Activated naive CD8-positive, alpha-beta T cell treated with anti-CD3 and anti-CD28 coated beads for 36 hours (primary cell): ENCODE data around the gene PEX6. TPM values are rescaled to one million over a fixed set of nuclear protein-coding genes. Genes with fewer than 3 reads are reported as not detected.

Experiments used
- DNase-seq: peaks from one replicate; pipeline ENCODE4 v3.0.0; 2021
- H3K27ac Mint-ChIP-seq: one replicate; pipeline ENCODE4 v1.8.0; 2022; ENCODE audit warnings: mild to moderate bottlenecking, moderate library complexity, mixed read lengths
- H3K27me3 Mint-ChIP-seq: one replicate; pipeline ENCODE4 v1.8.0; 2022; ENCODE audit warnings: mild to moderate bottlenecking, mixed read lengths
- H3K36me3 Mint-ChIP-seq: one replicate; pipeline ENCODE4 v1.8.0; 2021; ENCODE audit warnings: mild to moderate bottlenecking, mixed read lengths
- H3K4me1 Mint-ChIP-seq: one replicate; pipeline ENCODE4 v1.8.0; 2021; ENCODE audit warnings: mixed read lengths
- H3K4me3 Mint-ChIP-seq: one replicate; pipeline ENCODE4 v1.8.0; 2022; ENCODE audit warnings: mild to moderate bottlenecking, moderate library complexity, mixed read lengths
- H3K9me3 Mint-ChIP-seq: one replicate; pipeline ENCODE4 v1.8.0; 2022; ENCODE audit warnings: mixed read lengths
- total RNA-seq, 2 experiments: library from RNA; stranded (reverse); gene quantifications; one replicate each; pipeline ENCODE4 v1.2.3, GENCODE V29; 2021

PEX6 gene
- total RNA-seq, 2 experiments from 2014 or later = 15.2 to 16.7 TPM

- Mint-ChIP-seq H3K27ac (peak overlapping the region; percentile 96), H3K9me3 (peaks cover 4% of the 10 kb centered on the region), H3K4me3 (peak overlapping the region; percentile 86), H3K27me3 (no peaks in the 10 kb centered on the region), H3K4me1 (peaks cover 45% of the 10 kb centered on the region), H3K36me3 (peaks cover 29% of the 10 kb centered on the region)
- no peak for DNase-seq
These were observed 669 bp upstream of the PEX6 start for GRCh38 chr6:42979523-42980177.

GRCh38 chr6:42978487-42978838 lies 518 bp downstream of the PEX6 start:
- peaks cover 35% of the 10 kb centered on the region for H3K36me3 Mint-ChIP-seq
- H3K4me3 Mint-ChIP-seq = peak overlapping the region; percentile 93
- peaks cover 46% of the 10 kb centered on the region for H3K4me1 Mint-ChIP-seq

DNA sequence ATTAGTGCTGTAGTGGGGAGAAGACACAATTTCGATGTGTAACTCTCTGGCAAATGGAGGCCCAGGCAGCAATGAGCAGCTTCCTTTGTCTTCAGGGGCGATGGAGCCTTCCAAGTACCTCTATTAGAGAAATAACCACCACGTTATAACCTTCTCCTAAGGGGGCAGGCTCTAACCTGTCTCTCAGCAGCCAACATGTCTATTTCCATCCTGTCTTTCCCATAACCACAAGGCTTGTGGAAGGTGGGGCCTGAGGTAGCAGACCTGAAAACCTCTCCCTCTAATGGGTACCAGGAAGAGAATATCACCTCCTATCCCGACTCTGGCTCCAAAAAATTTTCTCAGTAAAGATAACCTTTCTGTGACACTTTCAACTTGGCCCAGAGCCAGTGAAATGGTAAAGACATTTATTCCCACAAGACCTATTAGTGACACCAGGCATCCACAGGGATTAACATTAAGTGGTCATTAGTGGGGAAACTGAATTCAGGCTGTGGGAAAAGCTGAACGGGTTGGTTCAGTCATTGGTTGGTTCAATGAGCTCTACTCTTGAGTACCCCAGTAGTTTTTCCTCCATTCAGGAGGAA lies 4.0 kb downstream of the PEX6 start:
- peaks cover 4% of the 10 kb centered on the region for H3K9me3 Mint-ChIP-seq
- H3K27ac Mint-ChIP-seq = peak overlapping the region; percentile 84
- DNase-seq = no peak
- no peak overlapping the region for H3K4me3 Mint-ChIP-seq
- H3K4me1 Mint-ChIP-seq = peaks cover 56% of the 10 kb centered on the region
- H3K27me3 Mint-ChIP-seq = no peaks in the 10 kb centered on the region
- peaks cover 42% of the 10 kb centered on the region for H3K36me3 Mint-ChIP-seq

More at GRCh38 chr6:42978487-42978838, 518 bp downstream of the PEX6 start:
- Mint-ChIP-seq H3K27ac (peak overlapping the region; percentile 87), H3K27me3 (no peaks in the 10 kb centered on the region), H3K9me3 (peaks cover 4% of the 10 kb centered on the region)
- no peak for DNase-seq

- peak overlapping the region; percentile 2 for H3K27ac Mint-ChIP-seq
- H3K27me3 Mint-ChIP-seq = no peaks in the 10 kb centered on the region
- H3K4me1 Mint-ChIP-seq = peaks cover 48% of the 10 kb centered on the region
- H3K4me3 Mint-ChIP-seq = no peak overlapping the region
- DNase-seq = no peak
- peaks cover 41% of the 10 kb centered on the region for H3K36me3 Mint-ChIP-seq
- H3K9me3 Mint-ChIP-seq = peaks cover 4% of the 10 kb centered on the region
These were observed 5.1 kb downstream of the PEX6 start for GRCh38 chr6:42973926-42974325.

- no peaks in the 10 kb centered on the region for H3K27me3 Mint-ChIP-seq
- peaks cover 3% of the 10 kb centered on the region for H3K9me3 Mint-ChIP-seq
- peaks cover 38% of the 10 kb centered on the region for H3K4me1 Mint-ChIP-seq
- no peak for DNase-seq
- H3K36me3 Mint-ChIP-seq = peaks cover 30% of the 10 kb centered on the region
- H3K4me3 Mint-ChIP-seq = no peak overlapping the region
- H3K27ac Mint-ChIP-seq = no peak overlapping the region
These were observed 7.1 kb downstream of the PEX6 start for GRCh38 chr6:42971746-42972327.

DNA sequence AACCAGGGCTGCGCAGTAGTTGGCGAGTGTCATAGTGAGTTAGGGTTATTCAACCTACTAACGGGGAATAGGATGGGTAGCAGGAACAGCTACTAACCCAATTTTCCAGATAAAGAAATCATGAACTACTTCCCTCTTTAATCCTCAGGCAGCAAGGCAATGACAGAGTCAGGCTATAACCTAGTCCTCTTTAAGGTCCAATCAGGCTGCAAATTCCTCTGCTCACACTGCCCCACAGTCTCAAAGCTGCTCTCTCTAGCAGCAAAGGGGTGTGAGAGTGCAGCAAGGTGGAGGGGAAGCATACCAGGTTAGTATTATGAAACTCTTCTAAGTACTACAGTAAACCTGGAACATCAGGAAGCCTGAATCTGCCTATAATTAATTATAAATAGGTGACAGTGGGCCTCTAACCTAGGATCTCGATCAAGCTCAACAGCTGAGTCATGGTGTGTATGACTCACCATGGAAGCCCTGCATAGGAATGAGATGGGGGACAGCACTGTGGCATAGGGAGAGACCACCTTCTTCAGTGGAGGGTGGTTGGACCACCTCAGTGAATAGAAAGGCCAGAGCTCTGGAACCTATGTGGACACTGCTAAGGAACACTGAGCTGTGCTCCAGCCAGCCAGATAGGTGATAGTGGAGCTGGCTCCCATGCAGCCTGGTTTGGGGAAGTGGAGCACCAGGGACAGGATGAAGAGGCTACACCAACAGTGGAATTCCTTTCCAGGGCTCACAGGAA lies 7.9 kb downstream of the PEX6 start:
- peak overlapping the region; percentile 65 for H3K27ac Mint-ChIP-seq

GRCh38 chr6:42969934-42970333 lies 9.0 kb downstream of the PEX6 start:
- Mint-ChIP-seq H3K4me1 (peaks cover 24% of the 10 kb centered on the region), H3K27me3 (no peaks in the 10 kb centered on the region), H3K4me3 (no peak overlapping the region), H3K27ac (no peak overlapping the region), H3K9me3 (no peaks in the 10 kb centered on the region), H3K36me3 (peaks cover 16% of the 10 kb centered on the region)
- DNase-seq = no peak

More for the DNA sequence above, 7.9 kb downstream of the PEX6 start:
- Mint-ChIP-seq H3K27me3 (no peaks in the 10 kb centered on the region), H3K4me1 (peaks cover 33% of the 10 kb centered on the region), H3K4me3 (no peak overlapping the region), H3K36me3 (peaks cover 25% of the 10 kb centered on the region), H3K9me3 (no peaks in the 10 kb centered on the region)
- DNase-seq = peak; percentile 26

DNA sequence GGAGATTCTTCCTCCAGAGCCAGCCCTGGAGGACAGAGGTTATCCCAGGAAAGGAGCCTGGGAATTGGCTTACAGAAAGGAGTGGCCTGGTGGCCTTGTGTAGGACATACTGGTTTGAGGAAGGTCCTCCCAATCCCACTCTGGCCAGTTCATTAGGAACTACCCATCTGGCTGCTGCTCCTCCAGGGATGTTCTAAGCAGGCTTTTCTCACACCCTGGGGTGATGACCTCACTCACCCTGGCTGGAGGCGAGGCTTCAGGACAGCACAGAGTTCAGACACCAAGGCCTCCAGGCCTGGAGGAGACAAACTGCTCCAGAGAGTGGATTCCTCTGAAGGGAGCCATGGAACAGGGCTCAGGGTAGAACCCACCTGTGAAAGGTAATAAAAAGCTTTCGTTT lies 9.6 kb downstream of the PEX6 start:
- Mint-ChIP-seq H3K36me3 (peaks cover 15% of the 10 kb centered on the region), H3K4me1 (peaks cover 20% of the 10 kb centered on the region), H3K27ac (no peak overlapping the region), H3K4me3 (no peak overlapping the region), H3K9me3 (no peaks in the 10 kb centered on the region), H3K27me3 (no peaks in the 10 kb centered on the region)
- DNase-seq = no peak

DNA sequence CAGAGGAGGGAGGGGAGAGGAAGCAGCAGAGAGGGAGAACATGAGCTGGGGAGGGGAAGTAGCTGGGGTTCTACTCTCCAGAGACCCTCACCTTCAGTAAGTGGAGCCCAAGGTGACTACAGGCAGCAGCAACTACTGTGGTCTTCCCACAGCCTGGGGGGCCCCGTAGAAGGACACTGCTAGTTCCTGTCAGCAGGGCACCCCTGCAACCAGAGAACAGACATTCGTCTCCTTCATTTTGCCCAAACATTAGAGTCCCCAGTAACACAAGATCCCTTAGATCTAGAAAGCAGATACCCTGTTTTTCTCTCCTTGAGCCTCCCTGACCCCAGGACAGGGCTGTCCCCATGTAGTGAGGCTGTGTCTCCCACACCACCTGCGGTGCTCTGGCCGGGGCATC lies 10.2 kb downstream of the PEX6 start:
- DNase-seq = no peak
- Mint-ChIP-seq H3K9me3 (no peaks in the 10 kb centered on the region), H3K4me3 (no peak overlapping the region), H3K36me3 (peaks cover 13% of the 10 kb centered on the region), H3K4me1 (peaks cover 17% of the 10 kb centered on the region), H3K27ac (no peak overlapping the region), H3K27me3 (no peaks in the 10 kb centered on the region)

DNA sequence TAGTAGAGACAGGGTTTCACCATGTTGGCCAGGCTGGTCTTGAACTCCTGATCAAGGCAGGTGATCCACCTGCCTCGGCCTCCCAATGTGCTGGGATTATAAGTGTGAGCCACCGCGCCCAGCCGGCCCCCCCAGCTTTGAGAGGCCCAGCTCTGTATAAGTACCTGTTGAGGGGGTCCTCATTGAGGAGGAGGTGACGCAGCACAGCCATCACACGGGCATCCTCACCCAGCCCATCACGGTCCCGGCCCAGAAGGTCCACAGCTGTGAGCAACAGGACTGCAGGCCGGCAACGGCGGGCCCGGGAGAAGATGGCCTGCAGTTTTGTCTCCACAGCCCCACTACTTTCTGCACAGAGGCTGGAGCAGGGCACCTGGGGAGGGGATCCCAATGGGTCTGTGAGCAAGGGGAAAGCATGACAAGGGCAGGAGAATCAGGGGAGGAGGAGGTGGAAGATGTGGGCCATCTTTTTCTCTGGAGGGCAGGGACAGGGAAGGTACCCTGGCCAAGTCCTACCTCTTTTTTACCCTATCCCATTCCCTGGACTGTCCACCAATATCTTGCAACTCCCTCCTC lies 10.8 kb downstream of the PEX6 start:
- Mint-ChIP-seq H3K9me3 (no peaks in the 10 kb centered on the region), H3K4me1 (peaks cover 17% of the 10 kb centered on the region), H3K36me3 (peaks cover 8% of the 10 kb centered on the region), H3K27me3 (no peaks in the 10 kb centered on the region), H3K27ac (no peak overlapping the region), H3K4me3 (no peak overlapping the region)
- DNase-seq = no peak

- H3K36me3 Mint-ChIP-seq = peaks cover 6% of the 10 kb centered on the region
- H3K4me1 Mint-ChIP-seq = peaks cover 17% of the 10 kb centered on the region
- no peak overlapping the region for H3K4me3 Mint-ChIP-seq
- DNase-seq = no peak
- no peaks in the 10 kb centered on the region for H3K27me3 Mint-ChIP-seq
- H3K9me3 Mint-ChIP-seq = no peaks in the 10 kb centered on the region
- no peak overlapping the region for H3K27ac Mint-ChIP-seq
These were observed 11.8 kb downstream of the PEX6 start for GRCh38 chr6:42967228-42967627.

- Mint-ChIP-seq H3K9me3 (no peaks in the 10 kb centered on the region), H3K4me3 (no peak overlapping the region), H3K27me3 (no peaks in the 10 kb centered on the region), H3K36me3 (peaks cover 12% of the 10 kb centered on the region), H3K4me1 (peaks cover 15% of the 10 kb centered on the region), H3K27ac (no peak overlapping the region)
- no peak for DNase-seq
These were observed 12.4 kb downstream of the PEX6 start for GRCh38 chr6:42966571-42966970.

GRCh38 chr6:42963855-42964605 lies 15.0 kb downstream of the PEX6 start:
- Mint-ChIP-seq H3K36me3 (peaks cover 11% of the 10 kb centered on the region), H3K4me3 (no peak overlapping the region), H3K4me1 (peaks cover 8% of the 10 kb centered on the region), H3K27me3 (no peaks in the 10 kb centered on the region), H3K27ac (no peak overlapping the region), H3K9me3 (no peaks in the 10 kb centered on the region)
- DNase-seq = peak; percentile 29

DNA sequence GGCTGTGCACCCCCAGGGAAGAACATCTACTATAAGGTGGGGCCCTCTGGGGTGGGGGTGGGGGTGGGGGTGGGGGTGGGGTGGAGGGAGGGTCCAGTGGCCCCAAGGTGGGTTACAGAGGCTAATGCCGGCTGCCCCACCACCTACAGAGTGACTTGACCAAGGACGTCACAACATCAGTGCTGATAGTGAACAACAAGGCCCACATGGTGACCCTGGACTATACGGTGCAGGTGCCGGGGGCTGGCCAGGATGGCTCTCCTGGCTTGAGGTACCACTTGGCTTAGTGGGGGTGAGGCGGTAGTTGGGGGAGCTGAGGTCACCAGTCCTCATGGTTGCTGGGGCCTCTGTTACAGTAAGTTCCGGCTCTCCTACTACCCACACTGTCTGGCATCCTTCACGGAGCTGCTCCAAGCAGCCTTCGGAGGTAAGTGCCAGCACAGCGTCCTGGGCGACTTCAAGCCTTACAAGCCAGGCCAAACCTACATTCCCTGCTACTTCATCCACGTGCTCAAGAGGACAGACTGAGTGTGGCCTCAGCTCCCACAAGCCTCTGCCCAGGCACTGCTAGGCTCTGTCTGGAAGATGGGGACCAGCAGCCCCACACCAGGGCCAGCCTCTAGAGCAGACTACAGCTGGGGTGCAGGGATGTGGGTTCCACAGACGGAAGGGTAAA lies 15.7 kb downstream of the PEX6 start:
- Mint-ChIP-seq H3K4me1 (peaks cover 8% of the 10 kb centered on the region), H3K4me3 (no peak overlapping the region), H3K27ac (no peak overlapping the region), H3K36me3 (peaks cover 11% of the 10 kb centered on the region), H3K9me3 (no peaks in the 10 kb centered on the region), H3K27me3 (no peaks in the 10 kb centered on the region)
- no peak for DNase-seq
